ENCODE measurements around the gene NTSR1. TPM values are rescaled to one million over a fixed set of nuclear protein-coding genes. Genes with fewer than 3 reads are reported as not detected.

The NTSR1 gene
- total and polyA plus RNA-seq, 2 of the 8 experiments (the other 6 are each of a cell fraction or from before 2014, with no cell fraction given) = 0.53 to 0.89 TPM

GRCh38 chr20:62774762-62775161 is 66.1 kb downstream of the NTSR1 start:
- Histone ChIP-seq H2AK5ac (ENCODE audit: low read depth, low read length) (no peak overlapping the region), H2BK15ac (ENCODE audit: low read length) (no peak overlapping the region), H3K27me3 (replicated peaks in 1 of 4; ENCODE audit: control insufficient read depth in 3 of 4, extremely low read depth in 1 of 4, insufficient read depth in 3 of 4, low read length in 3 of 4) (no peaks in the 10 kb centered on the region), H2BK20ac (ENCODE audit: low read length) (no peak overlapping the region), H2BK5ac (ENCODE audit: low read depth, low read length) (no peak overlapping the region), H3K4ac (replicated peaks; ENCODE audit: insufficient read length, low read depth, low read length) (no peak overlapping the region), H3K9ac (replicated peaks in 1 of 4; ENCODE audit: extremely low read depth in 1 of 4, low read depth in 3 of 4, low read length in 3 of 4) (no peak overlapping the region), H3K23me2 (ENCODE audit: low read depth, low read length) (no peaks in the 10 kb centered on the region), H3K56ac (replicated peaks; ENCODE audit: insufficient read length, low read depth, low read length) (no peak overlapping the region), H3K79me2 (ENCODE audit: control insufficient read depth in 1 of 2, insufficient read depth in 2 of 2, low read length in 2 of 2) (no peaks in the 10 kb centered on the region), H2BK120ac (replicated peaks; ENCODE audit: low read depth, low read length) (no peak overlapping the region), H3K4me1 (replicated peaks in 1 of 4; ENCODE audit: control insufficient read depth in 3 of 4, insufficient read depth in 4 of 4, low read length in 3 of 4) (peaks cover 0 to 16% (median 3%) of the 10 kb centered on the region in 4 experiments; a peak in 3 of 7 replicates), H4K91ac (replicated peaks; ENCODE audit: insufficient read length, low read length) (no peak overlapping the region), H3K18ac (ENCODE audit: extremely low read depth, low read length) (no peak overlapping the region), H3K23ac (ENCODE audit: insufficient read length) (no peak overlapping the region), H4K20me1 (replicated peaks in 1 of 2; ENCODE audit: control insufficient read depth in 1 of 2, insufficient read depth in 2 of 2, low read length in 2 of 2) (no peaks in the 10 kb centered on the region), H3K14ac (ENCODE audit: insufficient read length) (no peak overlapping the region), H3K79me1 (ENCODE audit: low read depth, low read length) (no peaks in the 10 kb centered on the region; the same call in 1 of the 2 replicates), H3K36me3 (ENCODE audit: control insufficient read depth in 2 of 4, insufficient read depth in 4 of 4, low read length in 3 of 4) (no peaks in the 10 kb centered on the region), H3K4me3 (ENCODE audit: extremely low read depth in 1 of 4, insufficient read depth in 2 of 4, low read depth in 3 of 4, low read length in 4 of 4) (no peak overlapping the region), H3K9me3 (ENCODE audit: insufficient read depth in 2 of 2, low read depth in 1 of 2, low read length in 1 of 2) (no peaks in the 10 kb centered on the region), H3K27ac (ENCODE audit: low read depth, low read length) (no peak overlapping the region), H2AFZ (ENCODE audit: low read length) (no peak overlapping the region), H4K5ac (ENCODE audit: insufficient read length, low read depth, low read length) (no peak overlapping the region), H3K4me2 (ENCODE audit: insufficient read depth in 1 of 2, low read depth in 2 of 2, low read length in 2 of 2) (no peak overlapping the region), H4K8ac (ENCODE audit: extremely low read depth, insufficient read depth, low read length) (no peak overlapping the region), H2BK12ac (ENCODE audit: low read depth, low read length) (no peak overlapping the region)
- ChIA-PET CTCF (ENCODE audit: partially characterized antibody) (interaction anchor here (0.9 kb wide), 2 partner anchors 42 to 150 kb away, joined by 3 read pairs; no protein-coding TSS in a partner anchor), POLR2A (ENCODE audit: partially characterized antibody) (no interaction called here)
- 93% methylated on average over 8 of the region's 8 CpGs; no CpG with 5 or more reads in 1 of the 2 experiments for WGBS, 2 experiments (ENCODE audit: extremely low coverage in 1 of 2, insufficient coverage in 1 of 2, insufficient read length in 1 of 2, insufficient replicate concordance in 2 of 2, low coverage in 1 of 2, low lambda C conversion rate in 2 of 2, missing lambda C conversion rate in 1 of 2)
- no peak for TF ChIP-seq SRF (IDR thresholded peaks at IDR 0.05; ENCODE audit: low read depth, low read length)
- no peak for TF ChIP-seq SUZ12 (IDR thresholded peaks at IDR 0.05; ENCODE audit: low read length)
- TF ChIP-seq CTCF (IDR thresholded peaks at IDR 0.05; ENCODE audit: control extremely low read depth in 1 of 3, insufficient read depth in 1 of 3, low read depth in 1 of 3, low read length in 3 of 3) = no peak
- no peak for TF ChIP-seq HDAC2 (IDR thresholded peaks at IDR 0.05; ENCODE audit: borderline replicate concordance in 1 of 2, low read depth in 2 of 2, low read length in 2 of 2)
- no peak for TF ChIP-seq TAF1 (IDR thresholded peaks at IDR 0.05; ENCODE audit: low read depth, low read length)
- no peak for TF ChIP-seq RFX5 (IDR thresholded peaks at IDR 0.05; ENCODE audit: borderline replicate concordance, low read depth, low read length)
- no peak for TF ChIP-seq PHF8 (conservative IDR thresholded peaks at IDR 0.05; ENCODE audit: low read depth, low read length)
- no peak for TF ChIP-seq CREB1 (IDR thresholded peaks at IDR 0.05)
- TF ChIP-seq SIX5 (IDR thresholded peaks at IDR 0.05; ENCODE audit: low read depth, low read length) = no peak
- no peak for TF ChIP-seq EZH2 (IDR thresholded peaks at IDR 0.05; ENCODE audit: low read depth, low read length, severe bottlenecking)
- DNase-seq (ENCODE audit: low read depth in 1 of 2, low spot score in 2 of 2) (no peak), FAIRE-seq (no peak)
